OCI-LY1 (cell line): ENCODE data around the gene CD46.

ENCODE experiments used
- H2AFZ ChIP-seq: fragments of 200-600 bp; sonication (generic), shearing (Covaris generic); 2 replicates; pipeline ENCODE4 v1.6.0; 2014; ENCODE audit warnings: antibody characterized with exemption, mild to moderate bottlenecking, low read length
- H3F3A ChIP-seq: fragments of 200-600 bp; sonication (generic), shearing (Covaris generic); 2 replicates; pipeline ENCODE4 v1.6.0; 2014; ENCODE audit warnings: mild to moderate bottlenecking, antibody characterized with exemption, low read length, moderate library complexity; ENCODE audit not compliant: insufficient read depth
- H3K27ac ChIP-seq: fragments of 200-600 bp; sonication (generic); 2 replicates; pipeline ENCODE4 v1.5.1; 2014; ENCODE audit warnings: low read length, mixed run types, mild to moderate bottlenecking, low read depth; ENCODE audit not compliant: poor library complexity, severe bottlenecking
- H3K27me3 ChIP-seq: fragments of 200-600 bp; sonication (generic); 2 replicates; pipeline ENCODE4 v1.6.0; 2014; ENCODE audit warnings: antibody characterized with exemption, mild to moderate bottlenecking, low read length, moderate library complexity; ENCODE audit not compliant: insufficient read depth
- H3K36me3 ChIP-seq: fragments of 200-600 bp; sonication (generic); 2 replicates; pipeline ENCODE4 v1.6.1; 2014; ENCODE audit warnings: mild to moderate bottlenecking, antibody characterized with exemption, low read length, moderate library complexity, mixed read lengths; ENCODE audit not compliant: insufficient read depth
- H3K4me1 ChIP-seq: fragments of 200-600 bp; sonication (generic); 2 replicates; pipeline ENCODE4 v1.5.1; 2014; ENCODE audit warnings: mild to moderate bottlenecking, low read length, moderate library complexity; ENCODE audit not compliant: insufficient read depth, severe bottlenecking
- H3K4me2 ChIP-seq: fragments of 200-600 bp; sonication (generic), shearing (Covaris generic); 2 replicates; pipeline ENCODE4 v1.6.1; 2014; ENCODE audit warnings: low read length
- H3K4me3 ChIP-seq: fragments of 200-600 bp; sonication (generic); 2 replicates; pipeline ENCODE4 v1.5.1; 2014; ENCODE audit warnings: low read length, low read depth, mild to moderate bottlenecking, mixed read lengths; ENCODE audit not compliant: poor library complexity, severe bottlenecking
- H3K79me2 ChIP-seq: fragments of 200-600 bp; shearing (Covaris generic); 2 replicates; pipeline ENCODE4 v1.6.1; 2016; ENCODE audit warnings: mixed run types, low read length, mixed read lengths; ENCODE audit not compliant: insufficient read depth
- H3K9ac ChIP-seq: fragments of 200-600 bp; sonication (generic), shearing (Covaris generic); 2 replicates; pipeline ENCODE4 v1.6.1; 2014; ENCODE audit warnings: mild to moderate bottlenecking, low read length, mixed read lengths
- H3K9me2 ChIP-seq: fragments of 200-600 bp; sonication (generic), shearing (Covaris generic); 2 replicates; pipeline ENCODE4 v1.6.1; 2014; ENCODE audit warnings: low read depth, mild to moderate bottlenecking, low read length, mixed read lengths
- H3K9me3 ChIP-seq: fragments of 200-600 bp; shearing (Covaris generic); 2 replicates; pipeline ENCODE4 v1.6.1; 2014; ENCODE audit warnings: low read length, mixed read lengths
- H4K20me1 ChIP-seq: fragments of 200-600 bp; sonication (generic), shearing (Covaris generic); 2 replicates; pipeline ENCODE4 v1.6.0; 2016; ENCODE audit warnings: mild to moderate bottlenecking, low read length; ENCODE audit not compliant: insufficient read depth
- EZH2 ChIP-seq: fragments of 200-600 bp; sonication (generic), shearing (Covaris generic); IDR thresholded peaks from 2 replicates; pipeline ENCODE4 v1.8.0; 2017; ENCODE audit warnings: borderline replicate concordance, mixed run types, mild to moderate bottlenecking, antibody characterized with exemption, low read length, moderate library complexity, mixed read lengths
- TF ChIP-seq, protein P1 (sequence below): fragments of 200-600 bp; sonication (generic), shearing (Covaris generic); IDR thresholded peaks from 2 replicates; pipeline ENCODE4 v1.5.1; 2017; ENCODE audit warnings: mild to moderate bottlenecking, antibody characterized with exemption, low read length, moderate library complexity, mixed read lengths

Gene CD46

GRCh38 chr1:207838156-207839082 lies 86.6 kb downstream of the CD46 start:
- Histone ChIP-seq H3K4me1 (no peaks in the 10 kb centered on the region), H4K20me1 (no peaks in the 10 kb centered on the region), H2AFZ (no peak overlapping the region), H3K9me2 (no peaks in the 10 kb centered on the region), H3K79me2 (no peaks in the 10 kb centered on the region), H3K9me3 (no peaks in the 10 kb centered on the region), H3K4me3 (no peak overlapping the region), H3K9ac (no peak overlapping the region), H3K4me2 (no peak overlapping the region), H3K27me3 (no peaks in the 10 kb centered on the region), H3K27ac (no peak overlapping the region), H3F3A (no peaks in the 10 kb centered on the region), H3K36me3 (no peaks in the 10 kb centered on the region)
- TF ChIP-seq, protein P1, sequence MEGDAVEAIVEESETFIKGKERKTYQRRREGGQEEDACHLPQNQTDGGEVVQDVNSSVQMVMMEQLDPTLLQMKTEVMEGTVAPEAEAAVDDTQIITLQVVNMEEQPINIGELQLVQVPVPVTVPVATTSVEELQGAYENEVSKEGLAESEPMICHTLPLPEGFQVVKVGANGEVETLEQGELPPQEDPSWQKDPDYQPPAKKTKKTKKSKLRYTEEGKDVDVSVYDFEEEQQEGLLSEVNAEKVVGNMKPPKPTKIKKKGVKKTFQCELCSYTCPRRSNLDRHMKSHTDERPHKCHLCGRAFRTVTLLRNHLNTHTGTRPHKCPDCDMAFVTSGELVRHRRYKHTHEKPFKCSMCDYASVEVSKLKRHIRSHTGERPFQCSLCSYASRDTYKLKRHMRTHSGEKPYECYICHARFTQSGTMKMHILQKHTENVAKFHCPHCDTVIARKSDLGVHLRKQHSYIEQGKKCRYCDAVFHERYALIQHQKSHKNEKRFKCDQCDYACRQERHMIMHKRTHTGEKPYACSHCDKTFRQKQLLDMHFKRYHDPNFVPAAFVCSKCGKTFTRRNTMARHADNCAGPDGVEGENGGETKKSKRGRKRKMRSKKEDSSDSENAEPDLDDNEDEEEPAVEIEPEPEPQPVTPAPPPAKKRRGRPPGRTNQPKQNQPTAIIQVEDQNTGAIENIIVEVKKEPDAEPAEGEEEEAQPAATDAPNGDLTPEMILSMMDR, result no peak
- no peak for TF ChIP-seq EZH2

DNA sequence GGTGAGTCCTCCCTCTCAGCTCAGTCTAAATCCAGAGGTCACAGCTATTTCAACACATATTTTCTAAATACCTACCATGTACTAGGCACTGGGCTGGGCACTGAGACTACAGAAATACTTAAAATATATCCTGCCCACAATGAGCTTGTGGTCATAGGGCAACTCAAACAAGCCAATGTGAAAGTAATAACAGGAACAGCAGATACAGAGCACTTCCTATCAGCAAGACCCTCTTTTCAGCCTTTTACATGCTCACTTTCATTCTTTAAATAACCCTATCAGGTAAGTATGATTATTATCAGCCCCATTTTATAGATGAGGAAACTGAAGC lies 87.2 kb downstream of the CD46 start:
- Histone ChIP-seq H3K27me3 (no peaks in the 10 kb centered on the region), H3K27ac (no peak overlapping the region), H3K79me2 (no peaks in the 10 kb centered on the region), H4K20me1 (no peaks in the 10 kb centered on the region), H3F3A (no peaks in the 10 kb centered on the region), H3K4me3 (no peak overlapping the region), H3K9me3 (no peaks in the 10 kb centered on the region), H3K36me3 (no peaks in the 10 kb centered on the region), H3K9ac (no peak overlapping the region), H2AFZ (no peak overlapping the region), H3K4me2 (no peak overlapping the region), H3K9me2 (no peaks in the 10 kb centered on the region), H3K4me1 (no peaks in the 10 kb centered on the region)
- TF ChIP-seq EZH2, result no peak
- TF ChIP-seq, protein P1, result no peak

DNA sequence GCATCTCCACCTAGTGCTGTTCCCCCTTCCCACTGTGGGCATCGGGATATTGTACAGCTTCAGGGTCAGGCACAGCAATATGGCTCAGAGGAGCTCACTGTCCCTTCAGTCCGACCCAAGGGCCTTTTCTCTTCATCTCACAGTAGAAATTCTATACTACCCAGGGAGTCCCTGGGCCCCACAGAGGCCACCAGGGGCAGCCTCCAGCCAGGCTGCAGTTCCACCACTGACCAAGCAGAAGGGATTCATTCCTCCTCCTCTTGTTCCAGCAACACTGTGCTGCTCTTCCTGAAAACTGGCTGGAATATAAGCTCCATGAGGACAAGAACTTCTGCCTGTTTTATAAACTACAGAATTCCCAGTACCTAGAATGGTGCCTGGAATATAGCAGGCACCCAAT lies 88.5 kb downstream of the CD46 start:
- Histone ChIP-seq H3K79me2 (no peaks in the 10 kb centered on the region), H3K4me1 (no peaks in the 10 kb centered on the region), H3K4me3 (no peak overlapping the region), H3K4me2 (no peak overlapping the region), H3K27me3 (no peaks in the 10 kb centered on the region), H2AFZ (no peak overlapping the region), H4K20me1 (no peaks in the 10 kb centered on the region), H3K9me2 (no peaks in the 10 kb centered on the region), H3K9me3 (no peaks in the 10 kb centered on the region), H3K36me3 (no peaks in the 10 kb centered on the region), H3K9ac (no peak overlapping the region), H3F3A (no peaks in the 10 kb centered on the region), H3K27ac (no peak overlapping the region)
- TF ChIP-seq EZH2, result no peak
- TF ChIP-seq, protein P1, result no peak
